Activated naive CD4-positive, alpha-beta T cell treated with anti-CD3 and anti-CD28 coated beads for 36 hours (primary cell): ENCODE results near the gene ZNF385C. TPM values are rescaled to one million over a fixed set of nuclear protein-coding genes. Genes with fewer than 3 reads are reported as not detected.
"Not testable (repeated sequence)": the region's sequence is repeated elsewhere in the genome, so short reads cannot be mapped to it uniquely, and the experiment has no call there.

Source experiments
- CTCF ChIA-PET: fragments of 350-600 bp; sonication (Branson Sonifier 250); formaldehyde crosslinking; loops from one replicate; lab custom pipeline; 2021; ENCODE audit warnings: antibody characterized with exemption; lab: Charles Lee
- DNase-seq: peaks from one replicate; pipeline ENCODE4 v3.0.0-alpha.2; 2020
- H3K27ac Mint-ChIP-seq: one replicate; pipeline ENCODE4 v1.8.0; 2021; ENCODE audit warnings: mild to moderate bottlenecking, mixed read lengths
- H3K27me3 Mint-ChIP-seq: one replicate; pipeline ENCODE4 v1.8.0; 2021; ENCODE audit warnings: low read depth, mixed read lengths
- H3K36me3 Mint-ChIP-seq: one replicate; pipeline ENCODE4 v1.8.0; 2021; ENCODE audit warnings: low read depth, mixed read lengths
- H3K4me1 Mint-ChIP-seq: one replicate; pipeline ENCODE4 v1.8.0; 2021; ENCODE audit warnings: low read depth, mixed read lengths
- H3K4me3 Mint-ChIP-seq: one replicate; pipeline ENCODE4 v1.8.0; 2021; ENCODE audit warnings: mild to moderate bottlenecking, moderate library complexity, mixed read lengths
- H3K9me3 Mint-ChIP-seq: one replicate; pipeline ENCODE4 v1.8.0; 2021; ENCODE audit warnings: mixed read lengths
- intact Hi-C: fragments of 100-400 bp; cut with micrococcal nuclease; formaldehyde crosslinking; loops from one replicate; pipeline ENCODE4 v1.15.1; 2023
- total RNA-seq, 2 experiments: library from RNA; stranded (reverse); gene quantifications; one replicate each; pipeline ENCODE4 v1.2.3, GENCODE V29; 2021

Gene ZNF385C
- total RNA-seq, 2 experiments from 2014 or later, result 0.36 to 0.77 TPM

- intact Hi-C loops, result loop anchor here (5.0 kb wide), 2 partner anchors 102 to 293 kb away; partner anchors contain the start of gene ACLY
- peak within 1 kb of the TSS; percentile 78 for H3K27ac Mint-ChIP-seq
- H3K4me1 Mint-ChIP-seq, result peaks cover 58% of the 10 kb centered on the region
- DNase-seq, result peak; percentile 96
- H3K36me3 Mint-ChIP-seq, result peaks cover 24% of the 10 kb centered on the region
- H3K4me3 Mint-ChIP-seq, result peak within 1 kb of the TSS; percentile 91
- CTCF ChIA-PET, result interaction anchor here (0.9 to 12.7 kb wide), 15 partner anchors 8 to 98 kb away, joined by 3 to 117 read pairs (median 3); partner anchors contain the start of genes CNP, DHX58 and ZNF385C
- H3K9me3 Mint-ChIP-seq, result no peaks in the 10 kb centered on the region
- H3K27me3 Mint-ChIP-seq, result no peaks in the 10 kb centered on the region
Observed at GRCh38 chr17:42019509-42020404, 78.5 kb downstream of the ZNF385C start, which contains the start of gene NKIRAS2. NKIRAS2 (plus strand) TSS chr17:42020090; CDS start chr17:42021578, 1,488 bp downstream.

- DNase-seq, result no peak
Observed at GRCh38 chr17:42018988-42019387, 79.3 kb downstream of the ZNF385C start.

GRCh38 chr17:42018339-42018738 lies 79.9 kb downstream of the ZNF385C start:
- CTCF ChIA-PET, result interaction anchor here (0.6 to 12.7 kb wide), 16 partner anchors 8 to 581 kb away, joined by 3 to 117 read pairs (median 4); partner anchors contain the start of genes CNP, KCNH4 and ODAD4
- Mint-ChIP-seq H3K4me1 (peaks cover 55% of the 10 kb centered on the region), H3K36me3 (peaks cover 17% of the 10 kb centered on the region), H3K9me3 (no peaks in the 10 kb centered on the region), H3K4me3 (peak overlapping the region; percentile 91), H3K27ac (peak overlapping the region; percentile 96), H3K27me3 (no peaks in the 10 kb centered on the region)
- DNase-seq, result no peak
- intact Hi-C loops, result loop anchor here (5.0 kb wide), 2 partner anchors 101 to 294 kb away; partner anchors contain the start of gene ACLY

More at GRCh38 chr17:42018988-42019387, 79.3 kb downstream of the ZNF385C start:
- Mint-ChIP-seq H3K4me1 (peaks cover 53% of the 10 kb centered on the region), H3K27me3 (no peaks in the 10 kb centered on the region), H3K4me3 (peak overlapping the region; percentile 91), H3K27ac (no peak overlapping the region), H3K36me3 (peaks cover 20% of the 10 kb centered on the region), H3K9me3 (no peaks in the 10 kb centered on the region)
- intact Hi-C loops, result loop anchor here (5.0 kb wide), 2 partner anchors 102 to 293 kb away; partner anchors contain the start of gene ACLY
- CTCF ChIA-PET, result interaction anchor here (1.0 to 12.7 kb wide), 4 partner anchors 14 to 387 kb away, joined by 3 to 117 read pairs (median 3); partner anchors contain the start of gene CNP

DNA sequence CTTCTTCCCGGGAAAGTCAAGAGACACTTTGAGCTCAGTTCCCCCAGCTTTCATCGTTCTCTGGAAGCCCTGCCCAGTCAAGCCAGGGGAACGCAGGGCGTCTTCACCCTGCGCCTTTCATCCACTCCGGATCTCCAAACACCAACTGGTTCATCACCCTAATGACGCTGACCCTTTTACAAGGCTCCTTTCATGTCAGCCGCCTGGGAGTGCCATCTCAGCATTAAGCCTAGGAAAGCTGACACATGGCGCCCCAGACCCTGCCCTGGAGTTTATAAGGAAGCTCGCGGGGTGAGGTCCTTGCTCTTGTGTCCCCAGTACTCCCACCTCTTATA lies 80.4 kb downstream of the ZNF385C start:
- Mint-ChIP-seq H3K4me1 (peaks cover 60% of the 10 kb centered on the region), H3K27ac (peak overlapping the region; percentile 96), H3K27me3 (no peaks in the 10 kb centered on the region), H3K36me3 (peaks cover 17% of the 10 kb centered on the region), H3K9me3 (no peaks in the 10 kb centered on the region), H3K4me3 (peak overlapping the region; percentile 91)
- CTCF ChIA-PET, result interaction anchor here (0.5 to 12.7 kb wide), 15 partner anchors 8 to 561 kb away, joined by 3 to 117 read pairs (median 4); partner anchors contain the start of genes CNP and ODAD4
- peak; percentile 60 for DNase-seq
- intact Hi-C loops, result loop anchor here (1.0 to 5.0 kb wide), 6 partner anchors 31 to 294 kb away; partner anchors contain the start of genes ACLY, CNP, DHX58 and KLHL11

DNA sequence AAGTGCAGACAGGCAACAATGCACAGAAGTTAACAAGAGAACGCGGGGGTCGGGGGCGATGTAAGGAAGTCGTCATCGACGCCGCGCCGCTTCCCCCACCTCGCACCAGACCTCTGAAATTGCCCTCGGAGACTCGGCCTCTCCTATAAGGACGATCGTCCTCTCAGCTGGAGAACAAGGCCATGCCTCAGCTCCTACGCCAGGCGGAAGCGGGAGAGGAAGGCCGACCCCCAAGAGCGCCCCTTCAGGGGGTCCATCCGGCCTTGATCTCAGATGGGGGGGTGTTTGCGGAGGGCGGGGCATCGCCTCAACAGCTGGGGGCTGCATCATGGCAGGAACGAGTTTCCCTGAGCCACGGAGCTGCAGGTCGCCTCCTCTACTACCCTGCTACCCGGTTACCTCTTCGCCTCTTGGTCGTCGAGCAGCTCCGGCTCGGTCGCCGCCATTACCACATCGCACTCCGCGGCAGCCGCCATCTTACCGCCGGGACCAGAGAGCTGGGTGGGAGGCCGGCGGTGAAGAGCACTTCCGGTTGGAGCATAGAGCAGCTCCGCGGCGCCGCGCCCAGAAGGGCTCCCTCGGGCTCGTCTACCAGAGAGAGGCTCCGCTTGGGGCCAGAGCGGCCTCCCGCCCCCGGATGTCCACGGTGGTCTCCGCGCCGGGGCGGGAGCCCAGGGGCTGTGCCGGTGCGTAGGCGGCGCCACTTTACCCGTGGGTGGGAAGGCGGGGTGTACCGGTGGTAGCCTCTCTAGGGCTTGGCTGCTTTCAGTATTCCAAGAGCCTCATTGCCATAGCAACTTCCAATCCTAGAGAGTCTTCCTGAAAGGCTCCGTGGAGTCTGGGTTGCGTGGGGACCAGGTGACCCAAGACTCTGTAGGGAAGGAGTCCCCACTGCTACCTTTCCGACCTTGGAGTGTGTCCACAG lies 81.1 kb downstream of the ZNF385C start, which contains the start of gene DNAJC7:
DNAJC7 (minus strand) TSS at position 499 of the 925 bp plus-strand sequence; CDS start at position 476, 23 bp downstream.
- Mint-ChIP-seq H3K27ac (peak within 1 kb of the TSS; percentile 96), H3K9me3 (no peaks in the 10 kb centered on the region), H3K4me3 (peak within 1 kb of the TSS; percentile 91), H3K27me3 (no peaks in the 10 kb centered on the region), H3K36me3 (peaks cover 15% of the 10 kb centered on the region), H3K4me1 (peaks cover 65% of the 10 kb centered on the region)
- CTCF ChIA-PET, result interaction anchor here (0.5 to 12.7 kb wide), 14 partner anchors 9 to 561 kb away, joined by 3 to 117 read pairs (median 4); partner anchors contain the start of genes CNP and ODAD4
- peak; percentile 91 for DNase-seq
- intact Hi-C loops, result loop anchor here (1.0 to 5.0 kb wide), 6 partner anchors 30 to 295 kb away; partner anchors contain the start of genes ACLY, CNP, DHX58 and KLHL11

- Mint-ChIP-seq H3K4me3 (peak overlapping the region; percentile 91), H3K4me1 (peaks cover 68% of the 10 kb centered on the region), H3K9me3 (no peaks in the 10 kb centered on the region), H3K27ac (peak overlapping the region; percentile 96), H3K36me3 (peaks cover 15% of the 10 kb centered on the region), H3K27me3 (no peaks in the 10 kb centered on the region)
- DNase-seq, result peak; percentile 17
- intact Hi-C loops, result loop anchor here (2.0 to 5.0 kb wide), 3 partner anchors 30 to 296 kb away; partner anchors contain the start of gene ACLY
- CTCF ChIA-PET, result interaction anchor here (0.7 to 12.7 kb wide), 3 partner anchors 10 to 52 kb away, joined by 3 to 117 read pairs (median 13); partner anchors contain the start of gene CNP
Observed at GRCh38 chr17:42016411-42016831, 81.9 kb downstream of the ZNF385C start.

DNA sequence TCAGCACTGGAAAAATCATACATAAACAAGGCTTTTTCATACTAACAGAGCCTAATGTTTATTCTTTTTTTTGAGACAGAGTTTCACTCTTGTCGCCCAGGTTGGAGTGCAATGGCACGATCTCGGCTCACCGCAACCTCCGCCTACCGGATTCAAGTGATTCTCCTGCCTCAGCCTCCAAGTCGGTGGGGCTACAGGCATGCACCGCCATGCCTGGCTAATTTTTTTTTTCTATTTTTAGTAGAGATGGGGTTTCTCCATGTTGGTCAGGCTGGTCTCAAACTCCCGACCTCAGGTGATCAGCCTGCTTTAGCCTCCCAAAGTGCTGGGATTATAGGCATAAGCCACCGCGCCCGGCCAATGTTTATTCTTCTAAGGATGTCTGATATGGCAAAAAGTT lies 84.5 kb downstream of the ZNF385C start:
- H3K9me3 Mint-ChIP-seq, DNase-seq, H3K4me3 Mint-ChIP-seq, intact Hi-C loops, H3K27ac Mint-ChIP-seq, H3K27me3 Mint-ChIP-seq: not testable (repeated sequence)
- peaks cover 70% of the 10 kb centered on the region for H3K4me1 Mint-ChIP-seq
- CTCF ChIA-PET, result interaction anchor here (1.7 kb wide), 1 partner anchor 12 kb away, joined by 4 read pairs; no protein-coding TSS in a partner anchor
- peaks cover 20% of the 10 kb centered on the region for H3K36me3 Mint-ChIP-seq

GRCh38 chr17:42012363-42012762 lies 85.9 kb downstream of the ZNF385C start:
- intact Hi-C loops, H3K4me3 Mint-ChIP-seq, H3K27me3 Mint-ChIP-seq, DNase-seq, H3K9me3 Mint-ChIP-seq, H3K27ac Mint-ChIP-seq: not testable (repeated sequence)
- H3K36me3 Mint-ChIP-seq, result peaks cover 20% of the 10 kb centered on the region
- CTCF ChIA-PET, result interaction anchor here (0.9 to 1.7 kb wide), 3 partner anchors 8 to 49 kb away, joined by 3 to 4 read pairs (median 3); partner anchors contain the start of gene NKIRAS2
- peaks cover 61% of the 10 kb centered on the region for H3K4me1 Mint-ChIP-seq

- no peaks in the 10 kb centered on the region for H3K9me3 Mint-ChIP-seq
- H3K4me3 Mint-ChIP-seq, result no peak overlapping the region
- intact Hi-C loops, result no loop called here
- CTCF ChIA-PET, result interaction anchor here (1.1 kb wide), 1 partner anchor 9 kb away, joined by 3 read pairs; the partner anchor contains the start of gene NKIRAS2
- H3K4me1 Mint-ChIP-seq, result peaks cover 61% of the 10 kb centered on the region
- no peaks in the 10 kb centered on the region for H3K27me3 Mint-ChIP-seq
- H3K27ac Mint-ChIP-seq, result no peak overlapping the region
- peak; percentile 16 for DNase-seq
- H3K36me3 Mint-ChIP-seq, result peaks cover 16% of the 10 kb centered on the region
Observed at GRCh38 chr17:42010898-42011516, 87.3 kb downstream of the ZNF385C start.

GRCh38 chr17:42010266-42010680 lies 88.0 kb downstream of the ZNF385C start:
- intact Hi-C loops, H3K9me3 Mint-ChIP-seq, DNase-seq, H3K27me3 Mint-ChIP-seq, H3K27ac Mint-ChIP-seq, H3K4me3 Mint-ChIP-seq, CTCF ChIA-PET: not testable (repeated sequence)
- Mint-ChIP-seq H3K4me1 (peaks cover 57% of the 10 kb centered on the region), H3K36me3 (peaks cover 14% of the 10 kb centered on the region)
